ENCODE measurements around the gene GOLGA8F.
"Not testable (repeated sequence)": the region's sequence is repeated elsewhere in the genome, so short reads cannot be mapped to it uniquely, and the experiment has no call there.

GRCh38 chr15:28420470-28420869 is 42.0 kb downstream of the GOLGA8F start:
- TF ChIP-seq CTCF (IDR thresholded peaks at IDR 0.05; ENCODE audit: borderline replicate concordance, extremely low read depth, low read length, poor library complexity, severe bottlenecking); EZH2 (IDR thresholded peaks at IDR 0.05; ENCODE audit: borderline replicate concordance, low read depth, low read length, severe bottlenecking): not testable (repeated sequence)

Measured in DND-41 (cell line).